Measurements from ENCODE around the gene UNC50.

DNA sequence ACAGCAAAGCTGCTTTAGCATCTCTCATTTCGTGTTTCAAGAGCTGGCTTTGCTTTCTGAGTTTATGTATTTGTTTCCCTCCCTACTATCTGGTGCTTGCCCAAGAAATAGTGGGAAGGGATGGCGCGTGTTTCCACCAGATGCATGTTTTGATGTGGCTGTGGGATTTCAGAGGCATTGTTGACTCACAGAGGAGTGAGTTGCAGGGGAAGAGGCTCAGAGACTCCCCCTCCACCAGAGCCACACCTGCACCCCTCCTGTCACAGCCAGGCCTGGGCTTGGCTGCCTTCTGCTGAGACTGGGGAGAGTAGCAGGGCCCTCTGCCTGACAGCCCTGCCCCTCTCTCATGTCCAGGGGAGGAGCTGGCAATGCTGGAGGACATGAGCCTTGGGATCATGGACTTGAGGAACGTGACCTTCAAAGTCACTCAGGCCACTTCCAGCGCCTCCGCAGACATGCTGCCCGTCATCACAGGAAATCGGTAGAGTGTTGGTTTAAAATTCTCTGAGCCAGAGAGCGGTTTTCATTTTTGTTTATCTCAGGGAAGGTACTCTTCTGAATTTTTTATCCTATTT lies 43.0 kb upstream of the UNC50 start:
- TF ChIP-seq RNF2 (IDR thresholded peaks at IDR 0.05; ENCODE audit: borderline replicate concordance, low read depth) (no peak), CBX2 (IDR thresholded peaks at IDR 0.05; ENCODE audit: borderline replicate concordance, low read depth) (no peak), EP300 (IDR thresholded peaks at IDR 0.05) (no peak), TP53 (CRISPR knock-in tag; IDR thresholded peaks at IDR 0.05) (no peak), FOSL2 (IDR thresholded peaks at IDR 0.05) (no peak), FOSL2 (CRISPR knock-in tag; IDR thresholded peaks at IDR 0.05) (no peak), KDM1A (IDR thresholded peaks at IDR 0.05; ENCODE audit: low read depth) (no peak)
- TF ChIP-seq, protein P1, sequence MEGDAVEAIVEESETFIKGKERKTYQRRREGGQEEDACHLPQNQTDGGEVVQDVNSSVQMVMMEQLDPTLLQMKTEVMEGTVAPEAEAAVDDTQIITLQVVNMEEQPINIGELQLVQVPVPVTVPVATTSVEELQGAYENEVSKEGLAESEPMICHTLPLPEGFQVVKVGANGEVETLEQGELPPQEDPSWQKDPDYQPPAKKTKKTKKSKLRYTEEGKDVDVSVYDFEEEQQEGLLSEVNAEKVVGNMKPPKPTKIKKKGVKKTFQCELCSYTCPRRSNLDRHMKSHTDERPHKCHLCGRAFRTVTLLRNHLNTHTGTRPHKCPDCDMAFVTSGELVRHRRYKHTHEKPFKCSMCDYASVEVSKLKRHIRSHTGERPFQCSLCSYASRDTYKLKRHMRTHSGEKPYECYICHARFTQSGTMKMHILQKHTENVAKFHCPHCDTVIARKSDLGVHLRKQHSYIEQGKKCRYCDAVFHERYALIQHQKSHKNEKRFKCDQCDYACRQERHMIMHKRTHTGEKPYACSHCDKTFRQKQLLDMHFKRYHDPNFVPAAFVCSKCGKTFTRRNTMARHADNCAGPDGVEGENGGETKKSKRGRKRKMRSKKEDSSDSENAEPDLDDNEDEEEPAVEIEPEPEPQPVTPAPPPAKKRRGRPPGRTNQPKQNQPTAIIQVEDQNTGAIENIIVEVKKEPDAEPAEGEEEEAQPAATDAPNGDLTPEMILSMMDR (IDR thresholded peaks at IDR 0.05), result no peak
- TF ChIP-seq, protein P2, sequence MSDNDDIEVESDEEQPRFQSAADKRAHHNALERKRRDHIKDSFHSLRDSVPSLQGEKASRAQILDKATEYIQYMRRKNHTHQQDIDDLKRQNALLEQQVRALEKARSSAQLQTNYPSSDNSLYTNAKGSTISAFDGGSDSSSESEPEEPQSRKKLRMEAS (IDR thresholded peaks at IDR 0.05), result no peak
